NOMO-1 treated with DMSO at 0.1 percent for 48 hours (cell line): ENCODE measurements around the gene TMEFF1.
"Not testable (repeated sequence)": the region's sequence is repeated elsewhere in the genome, so short reads cannot be mapped to it uniquely, and the experiment has no call there.

Experiments
- DNase-seq: peaks from one replicate; lab custom pipeline; 2025; ENCODE audit not compliant: unreplicated experiment; lab: John Stamatoyannopoulos, UW

Gene TMEFF1

GRCh38 chr9:100486479-100487176 lies 13.7 kb downstream of the TMEFF1 start:
- DNase-seq, result no peak

GRCh38 chr9:100488177-100488576 lies 15.2 kb downstream of the TMEFF1 start:
- no peak for DNase-seq

- DNase-seq, result no peak
These were observed 16.9 kb downstream of the TMEFF1 start for GRCh38 chr9:100489836-100490235.

- DNase-seq, result no peak
These were observed 20.0 kb downstream of the TMEFF1 start for GRCh38 chr9:100492952-100493351.

GRCh38 chr9:100498592-100498991 lies 25.6 kb downstream of the TMEFF1 start:
- DNase-seq, result no peak

- DNase-seq, result no peak
These were observed 26.5 kb downstream of the TMEFF1 start for GRCh38 chr9:100499460-100499859.

GRCh38 chr9:100499866-100500265 lies 26.9 kb downstream of the TMEFF1 start:
- DNase-seq, result no peak

GRCh38 chr9:100505564-100506159 lies 32.7 kb downstream of the TMEFF1 start:
- DNase-seq, result peak; percentile 21

GRCh38 chr9:100507350-100507749 lies 34.4 kb downstream of the TMEFF1 start:
- DNase-seq, result not testable (repeated sequence)

GRCh38 chr9:100511205-100511604 lies 38.3 kb downstream of the TMEFF1 start:
- DNase-seq, result no peak

- no peak for DNase-seq
These were observed 42.9 kb downstream of the TMEFF1 start for GRCh38 chr9:100515578-100516494.

- DNase-seq, result no peak
These were observed 48.3 kb downstream of the TMEFF1 start for GRCh38 chr9:100521282-100521681.

- DNase-seq, result no peak
These were observed 52.6 kb downstream of the TMEFF1 start for GRCh38 chr9:100525563-100525962.

- DNase-seq, result not testable (repeated sequence)
These were observed 54.3 kb downstream of the TMEFF1 start for GRCh38 chr9:100527180-100527794.

- DNase-seq, result no peak
These were observed 61.5 kb downstream of the TMEFF1 start for GRCh38 chr9:100534401-100534800.

GRCh38 chr9:100540327-100540726 lies 67.4 kb downstream of the TMEFF1 start:
- no peak for DNase-seq

- no peak for DNase-seq
These were observed 76.1 kb downstream of the TMEFF1 start for GRCh38 chr9:100549048-100549447.

- no peak for DNase-seq
These were observed 82.0 kb downstream of the TMEFF1 start for GRCh38 chr9:100554935-100555401.

GRCh38 chr9:100555471-100555870 lies 82.5 kb downstream of the TMEFF1 start:
- DNase-seq, result no peak

- no peak for DNase-seq
These were observed 84.1 kb downstream of the TMEFF1 start for GRCh38 chr9:100557053-100557452.

- DNase-seq, result no peak
These were observed 88.3 kb downstream of the TMEFF1 start for GRCh38 chr9:100561256-100561655.
